Raji (cell line): ENCODE results near the gene GNPTAB.

Source experiments
- POLR2A ChIP-seq: IDR thresholded peaks from 2 replicates; pipeline ENCODE4 v1.6.1; 2011; ENCODE audit warnings: low read depth, low read length, control low read depth; ENCODE audit not compliant: insufficient read depth

Gene GNPTAB

DNA sequence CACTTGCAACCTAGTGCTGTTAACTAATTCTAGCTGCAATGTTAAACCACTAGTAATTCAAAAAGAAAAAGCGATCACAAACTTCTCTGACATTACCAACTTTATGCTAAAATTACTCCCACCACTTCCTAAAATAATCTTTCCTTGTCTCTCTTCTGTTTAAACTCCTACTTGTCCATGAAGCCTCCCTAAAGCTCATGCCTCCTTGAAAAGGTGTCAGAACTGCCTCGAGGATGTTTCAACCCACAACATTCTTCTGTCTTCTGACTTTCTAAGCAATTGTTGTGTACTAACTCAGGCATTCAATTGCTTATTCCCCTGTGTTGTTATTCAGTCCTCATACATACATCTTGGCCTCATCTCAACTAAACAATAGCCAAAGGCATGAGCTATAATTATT lies 5.9 kb downstream of the GNPTAB start:
- TF ChIP-seq POLR2A, result no peak

DNA sequence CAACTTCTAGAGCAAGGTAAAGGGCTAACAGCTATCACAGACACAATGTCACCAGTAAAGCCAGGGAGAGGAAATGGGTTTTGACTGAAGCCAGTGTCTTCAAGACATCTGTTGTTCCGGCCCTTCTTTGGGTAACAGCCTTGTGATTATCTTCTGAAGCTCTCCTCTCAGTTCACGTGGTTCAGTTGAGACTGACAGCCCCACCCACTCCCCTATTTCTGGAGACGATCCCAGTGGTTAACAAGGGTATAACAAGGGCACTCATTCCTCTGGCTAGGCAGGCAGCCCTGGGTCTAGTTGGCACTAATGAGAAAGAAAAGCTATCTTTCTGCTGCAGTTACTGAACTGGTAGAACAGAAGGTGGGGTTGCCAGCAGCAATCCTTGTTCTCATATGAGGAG lies 6.9 kb downstream of the GNPTAB start:
- TF ChIP-seq POLR2A, result no peak

DNA sequence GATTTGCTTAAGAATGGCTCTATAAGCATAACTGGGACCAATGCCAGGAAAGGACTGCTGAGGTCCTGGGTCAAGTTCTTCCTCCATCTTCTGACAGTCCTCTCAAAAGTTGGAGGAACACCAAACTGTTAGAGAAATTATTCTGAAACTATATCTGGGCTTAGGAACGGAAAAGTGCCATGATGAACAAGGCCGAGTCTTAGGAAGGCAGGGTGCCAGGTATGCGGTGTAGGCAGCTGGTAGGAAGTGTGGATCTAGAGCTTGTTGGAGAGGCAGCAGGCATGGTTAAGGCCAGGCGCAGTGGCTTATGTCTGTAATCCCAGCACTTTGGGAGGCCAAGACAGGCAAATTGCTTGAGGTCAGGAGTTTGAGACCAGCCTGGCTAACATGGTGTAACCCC lies 7.7 kb downstream of the GNPTAB start:
- no peak for TF ChIP-seq POLR2A

DNA sequence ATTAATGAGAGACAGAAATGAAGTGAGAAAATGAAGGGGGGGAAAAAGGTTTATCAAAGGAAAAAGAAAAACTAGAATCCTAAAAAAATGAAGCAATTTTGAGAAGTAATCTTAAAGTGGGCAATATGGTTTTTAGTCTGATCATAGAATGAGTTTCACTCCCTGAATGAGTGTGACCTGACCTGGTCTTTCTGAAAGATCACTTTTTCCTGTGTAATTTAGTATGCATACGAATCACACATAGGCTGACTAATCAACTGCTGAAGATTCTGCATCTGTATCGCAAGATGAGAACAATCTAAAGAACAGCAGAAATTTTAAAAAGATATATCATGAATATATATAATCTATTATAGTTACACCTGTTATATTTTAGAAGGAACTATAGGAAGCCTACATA lies 11.3 kb downstream of the GNPTAB start:
- TF ChIP-seq POLR2A, result no peak

DNA sequence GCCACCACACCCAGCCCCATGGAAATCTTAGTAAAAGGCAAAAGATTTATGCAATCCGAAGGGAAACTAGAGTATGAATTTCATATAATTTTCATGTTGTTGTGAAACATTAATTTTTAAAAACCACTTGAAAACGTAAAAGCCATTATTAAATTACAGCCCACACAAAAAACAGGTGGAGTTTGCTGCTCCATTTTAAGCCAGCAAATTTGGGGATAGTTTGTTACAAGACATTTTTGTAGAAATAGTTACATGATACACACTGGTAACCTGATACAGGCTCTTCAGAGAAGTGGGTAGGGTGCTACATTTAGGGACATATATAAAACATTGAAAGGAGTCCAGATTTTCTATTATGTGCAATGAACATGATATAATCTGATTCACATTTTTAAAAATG lies 17.6 kb downstream of the GNPTAB start:
- no peak for TF ChIP-seq POLR2A

DNA sequence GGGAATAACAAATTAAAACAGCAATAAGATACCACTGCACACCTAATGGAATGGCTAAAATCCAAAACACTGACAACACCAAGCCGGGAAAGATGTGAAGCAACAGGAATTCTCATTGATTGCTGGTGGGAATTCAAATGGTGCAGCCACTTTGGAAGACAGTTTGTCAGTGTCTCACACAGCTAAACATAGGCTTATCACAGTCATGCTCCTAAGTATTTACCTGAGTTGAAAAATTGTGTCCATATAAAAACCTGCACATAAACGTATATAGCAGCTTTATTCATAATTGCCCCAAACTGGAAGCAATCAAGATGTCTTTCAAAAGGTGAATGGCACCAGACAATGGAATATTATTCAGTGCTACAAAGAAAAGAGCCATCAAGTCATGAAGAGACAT lies 21.6 kb downstream of the GNPTAB start:
- no peak for TF ChIP-seq POLR2A

DNA sequence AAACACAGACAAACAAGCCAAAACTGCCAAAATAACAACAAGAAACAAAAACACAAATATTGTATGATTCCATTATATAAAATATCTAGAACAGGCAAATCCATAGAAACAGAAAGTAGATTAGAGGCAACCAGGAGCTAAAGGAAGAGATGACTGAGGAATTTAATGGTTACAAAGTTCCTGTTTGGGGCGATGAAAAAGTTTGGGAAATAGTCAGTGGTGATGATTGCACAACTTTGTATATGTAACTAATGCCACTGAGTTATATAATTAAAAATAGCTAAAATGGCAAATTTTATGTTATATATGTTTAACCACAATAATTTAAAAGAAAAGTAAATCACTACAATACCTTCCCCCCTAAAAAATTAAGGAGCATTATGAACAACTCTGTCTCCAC lies 24.5 kb downstream of the GNPTAB start:
- TF ChIP-seq POLR2A, result no peak

DNA sequence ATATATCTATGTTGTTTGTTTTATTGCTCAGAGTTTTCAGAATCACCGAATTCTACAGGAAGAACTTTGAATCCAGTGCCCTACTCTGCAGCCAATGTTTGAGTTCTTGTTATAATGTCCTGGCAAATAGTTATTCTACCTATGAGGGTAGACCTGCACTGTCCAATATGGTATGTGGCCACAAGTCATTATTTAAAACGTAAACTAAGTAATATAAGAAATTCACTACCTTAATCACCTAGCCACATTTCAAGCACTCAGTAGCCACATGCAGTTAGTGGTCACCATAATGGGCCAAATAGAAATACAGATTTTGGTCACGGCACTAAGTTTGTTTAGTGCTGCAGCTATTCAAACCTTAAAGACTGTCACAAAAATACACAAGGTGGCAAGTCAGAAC lies 26.4 kb downstream of the GNPTAB start:
- TF ChIP-seq POLR2A, result no peak

DNA sequence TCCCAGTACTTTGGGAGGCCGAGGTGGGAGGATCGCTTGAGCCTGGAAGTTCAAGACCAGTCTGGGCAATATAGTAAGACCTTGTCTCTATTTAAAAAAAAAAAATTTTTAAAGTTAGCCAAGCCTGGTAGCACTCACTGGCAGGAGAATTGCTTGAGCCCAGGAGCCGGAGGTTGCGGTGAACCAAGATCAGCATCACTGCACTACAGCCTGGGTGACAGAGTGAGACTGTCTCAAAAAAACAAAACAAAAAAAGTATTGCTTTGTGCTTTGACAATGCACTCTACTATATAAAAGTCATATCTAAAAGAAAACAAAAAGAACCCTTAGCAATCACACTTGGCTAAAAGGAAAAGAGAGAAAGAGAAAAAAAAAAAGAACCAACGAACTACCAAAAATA lies 26.8 kb downstream of the GNPTAB start:
- TF ChIP-seq POLR2A, result no peak

DNA sequence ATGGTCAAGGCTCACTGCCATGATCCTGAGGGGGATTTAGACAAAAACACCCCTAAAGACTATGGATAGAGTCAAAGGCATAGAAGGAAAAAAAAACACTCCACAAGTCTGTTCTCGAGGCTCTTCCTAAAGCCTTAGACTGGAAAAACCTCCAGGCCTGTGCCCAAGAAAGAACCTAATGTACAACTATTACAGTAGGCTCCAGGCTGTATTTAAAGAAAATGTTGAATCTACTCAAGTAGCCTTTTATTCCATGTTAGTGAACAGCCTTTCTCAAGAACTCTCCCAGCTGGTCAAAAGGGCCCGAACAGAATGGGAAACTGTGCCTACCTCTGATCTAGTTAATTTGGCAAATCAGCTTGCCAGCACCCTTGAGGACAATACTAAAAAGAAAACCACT lies 28.3 kb downstream of the GNPTAB start:
- no peak for TF ChIP-seq POLR2A

DNA sequence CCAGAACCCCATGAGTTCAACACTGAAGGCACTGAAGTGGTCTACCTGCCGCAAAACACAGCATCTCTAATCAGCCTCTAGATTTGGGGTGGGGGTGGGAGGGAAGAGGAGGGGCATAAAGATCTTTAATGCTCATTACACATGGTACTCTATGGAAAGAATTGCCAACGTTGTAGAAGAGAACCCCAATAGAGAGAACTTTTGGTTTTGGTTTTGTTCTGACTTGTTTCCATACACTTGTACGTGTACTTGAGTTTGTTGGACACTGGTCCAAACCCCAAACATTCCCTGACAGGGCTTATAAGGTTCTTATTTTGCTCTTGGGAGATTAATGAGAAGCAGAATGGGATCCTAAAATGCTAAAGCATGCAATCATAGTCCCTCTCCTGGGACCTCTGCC lies 31.0 kb downstream of the GNPTAB start:
- TF ChIP-seq POLR2A, result no peak

DNA sequence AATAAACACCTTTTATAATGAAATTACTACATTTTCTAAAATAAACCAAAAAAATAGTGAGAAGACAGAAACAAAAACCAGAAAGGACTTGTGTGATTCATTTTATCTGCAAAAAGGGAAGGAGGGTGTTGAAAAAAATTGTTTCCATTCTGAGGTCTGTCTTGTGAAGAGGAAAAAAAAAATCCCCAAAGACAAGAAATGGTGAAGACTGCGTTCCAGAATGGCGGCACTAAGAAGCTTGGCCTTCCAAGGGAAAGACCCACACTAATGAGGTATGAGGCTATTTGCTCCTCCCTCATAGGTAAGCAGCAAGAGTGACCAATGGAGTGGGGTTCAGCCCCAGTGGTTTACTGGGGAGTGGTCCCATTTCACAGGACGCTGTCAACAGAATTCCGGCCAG lies 35.0 kb downstream of the GNPTAB start:
- no peak for TF ChIP-seq POLR2A

DNA sequence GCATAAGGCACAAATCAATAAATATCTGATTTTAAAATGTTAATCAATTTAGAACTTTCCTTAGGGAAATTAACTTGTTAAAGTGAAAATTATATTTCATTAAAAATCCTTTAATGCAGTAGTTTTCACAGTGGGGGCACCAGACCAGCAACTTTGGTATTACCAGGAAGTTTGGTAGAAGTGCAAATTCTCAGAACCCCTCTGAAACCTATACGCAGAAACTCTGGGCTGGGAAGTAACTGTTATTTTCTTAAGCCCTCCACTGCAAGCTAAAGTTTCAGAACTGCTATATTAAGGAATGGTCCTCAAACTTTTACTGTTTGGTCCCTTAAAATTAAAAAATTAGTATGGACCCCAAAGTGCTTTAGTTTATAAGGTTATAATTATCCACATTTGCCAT lies 35.7 kb downstream of the GNPTAB start:
- no peak for TF ChIP-seq POLR2A

DNA sequence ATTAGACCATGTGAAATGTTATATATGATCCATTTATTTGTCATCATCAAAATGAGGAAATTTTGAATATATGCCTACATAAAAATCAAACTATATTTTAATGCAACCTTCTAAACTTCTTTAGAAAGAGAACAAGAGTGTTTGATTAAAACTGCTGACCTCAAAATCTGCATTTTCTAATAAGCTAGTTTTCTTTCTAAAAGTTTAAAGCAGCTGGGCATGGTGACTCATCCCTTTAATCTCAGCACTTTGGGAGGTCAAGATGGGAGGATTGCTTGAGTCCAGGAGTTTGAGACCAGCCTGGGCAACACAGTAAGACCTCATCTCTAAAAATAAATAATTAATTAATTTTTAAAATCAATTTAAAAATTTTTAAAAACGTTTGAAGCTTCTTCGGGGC lies 36.2 kb downstream of the GNPTAB start:
- no peak for TF ChIP-seq POLR2A

DNA sequence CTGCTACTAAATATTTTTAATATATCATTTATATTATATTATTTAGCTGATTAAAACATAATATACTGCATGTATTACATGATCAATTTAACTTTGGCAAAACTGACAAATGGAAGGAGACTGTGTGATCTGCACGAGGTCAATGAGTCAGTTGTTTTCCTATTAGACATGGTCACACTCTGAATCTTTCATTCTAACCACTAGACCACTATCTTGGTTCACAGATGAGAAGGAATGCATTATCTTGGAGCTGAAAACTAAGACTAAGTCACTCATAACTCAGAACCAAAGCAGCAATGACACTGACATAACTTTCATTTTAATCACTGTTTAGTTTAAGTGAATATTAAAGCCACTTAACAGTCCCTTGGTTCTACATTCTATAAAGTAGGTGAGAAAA lies 37.4 kb downstream of the GNPTAB start:
- TF ChIP-seq POLR2A, result no peak

DNA sequence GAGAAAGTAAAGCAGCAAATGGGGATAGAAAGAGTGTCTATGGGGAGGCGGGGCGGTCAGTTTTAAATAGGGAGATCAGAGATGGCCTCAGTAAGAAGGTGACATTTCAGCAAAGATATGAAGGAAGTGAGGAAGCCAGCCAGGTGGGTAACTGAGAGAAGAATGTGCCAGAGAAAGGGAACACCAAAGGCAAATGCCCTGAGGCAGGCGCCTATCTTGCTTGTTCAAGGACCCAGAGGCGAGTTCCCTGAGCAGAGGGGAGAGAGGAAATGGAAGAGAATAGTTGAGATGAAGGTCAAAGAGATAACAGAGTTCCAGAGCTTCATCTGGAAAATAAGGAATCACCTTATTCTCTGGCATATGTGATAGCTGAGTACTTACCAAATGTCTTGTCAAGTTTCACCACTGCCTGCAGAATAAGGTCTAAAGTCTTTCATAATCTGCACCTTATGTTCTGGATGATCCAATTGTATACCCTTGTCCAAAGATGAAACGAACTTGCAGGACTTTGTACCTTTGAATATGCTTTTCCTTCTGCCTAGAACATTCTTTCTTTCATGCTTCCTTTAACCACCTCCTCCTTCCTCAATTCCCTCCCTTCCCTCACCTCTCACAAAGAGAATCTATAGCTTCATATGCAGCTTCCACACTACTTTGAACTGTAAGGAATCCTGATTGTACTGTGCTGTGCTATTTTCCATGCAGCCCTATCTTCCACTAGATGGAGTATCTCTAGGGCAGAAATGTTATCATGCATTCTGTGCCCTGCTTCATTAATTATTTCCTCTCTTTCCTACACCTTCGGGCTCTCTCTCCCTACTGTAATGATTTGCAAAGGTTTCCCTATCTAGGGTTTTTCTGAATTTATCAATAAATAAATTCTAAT lies 38.5 kb downstream of the GNPTAB start:
- TF ChIP-seq POLR2A, result no peak

DNA sequence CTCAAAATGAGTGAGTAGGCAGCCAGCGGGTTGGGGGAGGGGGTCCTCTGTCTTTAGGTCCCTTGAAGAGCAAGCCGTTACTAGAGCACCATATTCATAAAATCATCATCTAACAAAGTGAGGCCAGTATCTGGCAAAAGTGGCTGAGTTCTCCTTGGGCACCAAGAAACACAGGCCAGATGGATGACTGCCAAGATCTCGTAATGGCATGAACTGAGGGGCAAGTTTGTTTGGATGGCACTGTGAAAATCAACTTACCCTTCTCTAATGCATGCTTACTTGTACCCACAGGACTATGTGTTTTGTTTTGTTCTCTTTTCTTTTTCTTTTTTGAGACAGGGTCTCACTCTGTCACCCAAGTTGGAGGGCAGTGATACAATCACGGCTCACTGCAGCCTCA lies 41.6 kb downstream of the GNPTAB start:
- no peak for TF ChIP-seq POLR2A
